Ectodermal cell (in vitro differentiated cells): ENCODE measurements around the gene C12orf75.
"Not testable (repeated sequence)": the region's sequence is repeated elsewhere in the genome, so short reads cannot be mapped to it uniquely, and the experiment has no call there.

Experiments
- H3K27ac ChIP-seq: 2 replicates; pipeline ENCODE4 v1.7.0; 2013; ENCODE audit warnings: mild to moderate bottlenecking, low read depth, low read length; ENCODE audit not compliant: insufficient read depth, poor library complexity, severe bottlenecking
- H3K27me3 ChIP-seq: 2 replicates; pipeline ENCODE4 v1.7.0; 2013; ENCODE audit warnings: mild to moderate bottlenecking, low read length; ENCODE audit not compliant: insufficient read depth, control insufficient read depth, poor library complexity, severe bottlenecking
- H3K36me3 ChIP-seq: one replicate; pipeline ENCODE4 v1.7.0; 2013; ENCODE audit warnings: low read length; ENCODE audit not compliant: control insufficient read depth, insufficient read depth
- H3K4me1 ChIP-seq: one replicate; pipeline ENCODE4 v1.7.0; 2013; ENCODE audit warnings: low read length; ENCODE audit not compliant: control insufficient read depth, insufficient read depth
- H3K4me3 ChIP-seq: 2 replicates; pipeline ENCODE4 v1.7.0; 2013; ENCODE audit warnings: low read depth, low read length, control low read depth; ENCODE audit not compliant: insufficient read depth
- H3K9me3 ChIP-seq: 2 replicates; pipeline ENCODE4 v1.7.0; 2013; ENCODE audit warnings: mild to moderate bottlenecking, low read length, moderate library complexity; ENCODE audit not compliant: control insufficient read depth
- WGBS, 2 experiments: methylation state at CpG; one replicate each; pipeline ENCODE4 v1.1.7; 2013; ENCODE audit warnings: missing lambda C conversion rate in 2 of 2; 5-methylcytosine and 5-hydroxymethylcytosine counted together

Gene C12orf75

DNA sequence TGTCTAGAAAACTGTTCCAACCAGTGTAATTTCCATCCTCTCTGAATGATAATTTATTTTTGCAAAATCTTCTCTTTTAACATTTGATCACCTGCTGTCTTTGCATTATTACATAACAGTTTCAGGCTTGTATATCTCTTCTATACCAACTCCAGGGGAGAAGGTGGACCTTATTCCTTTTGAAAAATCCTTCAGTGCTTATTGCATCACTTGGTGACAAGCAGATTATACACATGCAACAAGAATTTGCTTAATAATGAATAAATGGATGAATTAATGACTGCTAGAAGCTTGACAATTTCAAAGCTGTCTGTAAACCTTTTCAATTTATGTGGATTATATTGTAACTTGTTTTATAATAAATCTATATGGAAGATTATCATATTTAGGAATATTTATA, 37.3 kb upstream of the C12orf75 start:
- Histone ChIP-seq H3K36me3 (no peaks in the 10 kb centered on the region), H3K27me3 (no peaks in the 10 kb centered on the region), H3K4me3 (no peak overlapping the region), H3K9me3 (no peaks in the 10 kb centered on the region), H3K4me1 (no peaks in the 10 kb centered on the region), H3K27ac (no peak overlapping the region)

DNA sequence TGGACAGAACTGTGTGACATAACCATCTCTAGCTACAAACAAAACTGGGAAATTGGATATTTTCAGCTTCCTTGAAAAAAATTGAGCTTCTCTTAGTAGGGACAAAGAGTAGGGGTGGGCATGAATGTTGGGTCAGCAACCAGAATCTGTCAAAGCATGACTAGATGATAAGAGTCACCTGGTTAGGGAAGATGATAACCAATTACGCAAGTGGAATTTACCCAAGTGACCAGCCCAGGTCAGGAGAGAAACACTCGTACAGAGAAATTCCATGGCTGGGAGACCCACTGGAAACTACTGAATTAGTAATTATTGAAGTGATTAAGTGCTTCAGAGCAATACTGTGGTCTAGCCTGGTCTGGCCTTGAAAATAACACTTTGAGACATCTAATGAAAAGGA, 36.3 kb upstream of the C12orf75 start:
- H3K4me3 ChIP-seq = no peak overlapping the region
- no peak overlapping the region for H3K27ac ChIP-seq
- 93 to 96% methylated on average over 2 of the region's 2 CpGs for WGBS, 2 experiments
- no peaks in the 10 kb centered on the region for H3K4me1 ChIP-seq
- H3K27me3 ChIP-seq = no peaks in the 10 kb centered on the region
- no peaks in the 10 kb centered on the region for H3K36me3 ChIP-seq
- H3K9me3 ChIP-seq = no peaks in the 10 kb centered on the region

DNA sequence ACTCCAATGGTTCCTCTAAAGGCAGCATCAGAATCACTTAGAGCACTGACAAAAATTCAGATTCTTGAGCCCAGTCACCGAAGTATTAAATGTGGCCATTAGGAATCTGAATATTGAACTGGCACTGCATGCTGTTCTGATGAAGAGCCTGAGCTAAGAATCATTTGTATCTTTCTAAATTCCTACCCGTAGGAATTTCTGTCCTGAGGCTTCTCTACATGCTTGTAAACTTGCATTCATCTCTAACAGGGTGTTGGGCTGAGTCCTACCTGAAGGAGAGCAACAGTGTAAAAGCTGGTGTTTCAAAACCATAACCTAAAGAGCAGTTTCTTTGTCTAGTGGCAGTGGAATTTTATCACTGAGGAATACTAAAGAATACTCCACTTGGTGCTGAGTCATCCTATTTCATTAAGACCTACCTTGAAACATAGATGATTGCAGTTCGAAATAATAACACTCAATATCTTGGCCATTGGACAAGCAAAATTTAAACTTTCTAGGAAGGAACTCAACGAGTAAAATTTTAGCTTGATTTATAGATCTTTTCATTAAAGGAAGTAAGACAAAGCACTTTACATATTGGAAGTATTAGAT, 35.5 kb upstream of the C12orf75 start:
- 88 to 97% methylated on average over 4 of the region's 4 CpGs for WGBS, 2 experiments
- no peaks in the 10 kb centered on the region for H3K9me3 ChIP-seq
- H3K27ac ChIP-seq = no peak overlapping the region
- no peak overlapping the region for H3K4me3 ChIP-seq
- H3K36me3 ChIP-seq = no peaks in the 10 kb centered on the region
- H3K4me1 ChIP-seq = no peaks in the 10 kb centered on the region
- H3K27me3 ChIP-seq = no peaks in the 10 kb centered on the region

DNA sequence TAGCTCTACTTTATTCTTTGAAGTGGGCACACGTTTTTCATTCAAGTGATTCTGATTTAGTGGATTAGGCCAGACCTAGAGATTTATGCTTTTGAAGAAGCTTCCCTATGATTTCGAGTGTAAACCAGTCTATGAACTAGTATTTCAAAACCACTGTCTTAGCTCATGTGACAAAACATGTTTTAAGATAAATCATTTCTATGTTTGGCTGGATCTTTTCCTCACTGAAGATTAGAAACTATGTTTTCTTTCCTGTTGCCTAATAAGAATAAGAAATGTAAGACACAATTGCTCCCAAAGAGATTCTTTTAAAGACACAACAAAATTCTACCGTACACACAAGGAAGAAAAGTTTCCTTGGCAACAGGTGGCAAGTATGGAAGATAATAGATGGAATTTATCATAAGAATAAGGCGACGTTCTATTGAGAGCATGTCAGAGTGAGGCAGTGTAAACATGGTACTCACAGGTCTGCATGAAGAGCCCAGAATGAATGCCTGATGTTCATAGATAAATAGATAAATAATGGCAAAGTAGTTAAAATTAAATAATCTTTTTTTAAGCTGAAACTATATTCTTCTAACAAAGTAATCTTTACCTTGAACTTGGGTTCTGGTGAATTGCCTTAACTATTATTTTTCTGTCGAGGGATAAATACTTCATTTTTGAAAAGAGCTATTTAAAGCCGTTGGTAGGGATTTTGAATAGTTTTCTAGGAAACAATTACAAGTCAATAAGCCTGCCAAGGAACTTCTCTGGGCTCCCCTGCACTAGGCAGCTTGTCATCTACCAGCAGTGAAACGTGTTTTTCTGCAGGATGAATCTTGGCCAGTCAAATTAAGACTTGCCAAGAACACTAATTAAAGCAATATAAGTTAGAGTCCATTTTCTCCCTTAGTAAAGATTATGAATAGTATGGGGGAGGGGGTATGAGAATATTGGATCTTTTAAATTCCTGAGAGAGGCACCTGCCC, 34.1 kb upstream of the C12orf75 start:
- no peaks in the 10 kb centered on the region for H3K36me3 ChIP-seq
- no peaks in the 10 kb centered on the region for H3K27me3 ChIP-seq
- WGBS, 2 experiments = 80 to 83% methylated on average over 8 of the region's 8 CpGs
- H3K4me1 ChIP-seq = no peaks in the 10 kb centered on the region
- no peak overlapping the region for H3K4me3 ChIP-seq
- H3K9me3 ChIP-seq = no peaks in the 10 kb centered on the region
- no peak overlapping the region for H3K27ac ChIP-seq

DNA sequence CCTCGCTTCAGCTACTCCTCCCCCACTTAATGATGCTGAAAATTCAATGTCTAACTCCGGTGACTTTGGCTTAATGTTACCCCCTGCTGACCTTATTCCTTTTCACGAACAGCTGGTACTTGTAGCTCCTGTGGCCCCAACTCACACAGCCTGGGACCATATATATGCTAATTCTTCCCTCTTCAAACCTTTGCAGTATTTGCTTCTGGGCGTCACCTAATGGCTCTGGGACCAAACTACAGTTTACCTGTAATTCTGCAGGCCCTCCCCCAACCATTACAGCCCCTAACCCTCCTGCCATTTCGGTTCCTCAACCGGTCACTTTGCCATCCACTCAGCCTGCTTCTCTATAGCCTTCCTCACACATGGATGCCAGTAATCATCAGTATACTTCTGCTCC, 29.6 kb upstream of the C12orf75 start:
- no peaks in the 10 kb centered on the region for H3K9me3 ChIP-seq
- no peak overlapping the region for H3K27ac ChIP-seq
- no peaks in the 10 kb centered on the region for H3K4me1 ChIP-seq
- no peaks in the 10 kb centered on the region for H3K36me3 ChIP-seq
- WGBS, 2 experiments = 79 to 84% methylated on average over 6 of the region's 6 CpGs
- H3K4me3 ChIP-seq = no peak overlapping the region
- H3K27me3 ChIP-seq = no peaks in the 10 kb centered on the region

DNA sequence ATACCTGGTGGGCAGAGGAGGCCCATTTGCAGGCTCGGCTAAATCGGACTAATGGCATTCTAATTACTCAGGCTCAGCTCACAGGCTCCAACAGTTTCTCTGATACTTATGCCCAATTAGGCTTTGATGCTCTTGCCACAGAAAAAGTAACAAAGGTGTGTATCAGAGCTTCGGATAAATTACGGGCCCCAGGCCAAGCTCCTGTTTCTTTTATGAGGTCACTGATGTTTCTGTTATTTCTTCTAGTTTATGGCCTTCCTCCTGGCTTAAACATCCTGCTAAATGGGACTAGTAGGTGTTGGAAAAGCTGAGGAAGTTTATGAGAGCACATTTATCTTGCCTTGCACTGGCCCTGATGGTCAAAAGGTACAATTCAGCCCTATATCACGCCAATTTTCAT, 28.8 kb upstream of the C12orf75 start:
- Histone ChIP-seq H3K27me3 (no peaks in the 10 kb centered on the region), H3K4me3 (no peak overlapping the region), H3K4me1 (no peaks in the 10 kb centered on the region), H3K27ac (no peak overlapping the region), H3K9me3 (no peaks in the 10 kb centered on the region), H3K36me3 (no peaks in the 10 kb centered on the region)
- WGBS, 2 experiments = 87 to 91% methylated on average over 5 of the region's 5 CpGs

DNA sequence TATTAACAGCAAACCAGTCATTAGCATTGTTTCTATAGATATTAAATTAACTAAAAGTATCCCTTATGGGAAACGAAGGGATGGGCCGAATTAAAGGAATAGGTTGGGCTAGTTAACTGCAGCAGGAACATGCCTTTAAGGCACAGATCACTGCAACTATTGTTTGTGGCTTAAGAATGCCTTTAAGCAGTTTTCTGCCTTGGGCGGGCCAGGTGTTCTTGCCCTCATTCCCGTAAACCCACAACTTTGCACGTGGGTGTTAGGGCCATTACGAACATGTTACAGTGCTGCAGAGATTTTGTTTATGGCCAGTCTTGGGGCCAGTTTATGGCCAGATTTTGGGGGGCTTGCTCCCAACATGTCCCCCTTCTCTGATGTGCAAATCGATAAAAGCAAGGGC, 27.5 kb upstream of the C12orf75 start:
- not testable (repeated sequence) for H3K9me3 ChIP-seq, H3K4me3 ChIP-seq, H3K4me1 ChIP-seq, H3K27ac ChIP-seq, H3K36me3 ChIP-seq, H3K27me3 ChIP-seq
- 93 to 97% methylated on average over 7 of the region's 7 CpGs for WGBS, 2 experiments

DNA sequence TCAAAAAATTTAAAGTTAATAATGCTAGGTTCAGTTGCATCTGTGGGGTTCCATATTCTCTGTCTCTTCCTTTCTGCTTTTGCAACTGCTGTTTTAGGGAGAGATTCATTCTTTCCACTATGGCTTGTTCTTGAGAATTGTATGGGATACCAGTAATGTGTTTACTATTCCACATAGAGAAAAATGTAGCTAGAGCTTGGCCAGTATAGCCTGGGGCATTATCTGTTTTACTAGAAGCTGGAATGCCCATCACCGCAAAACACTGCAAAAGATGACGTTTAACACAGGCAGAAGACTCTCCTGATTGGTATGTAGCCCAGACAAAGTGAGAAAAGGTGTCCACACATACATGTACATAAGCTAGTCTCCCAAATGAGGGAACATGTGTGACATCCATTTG, 25.9 kb upstream of the C12orf75 start:
- 83 to 94% methylated on average over 2 of the region's 2 CpGs for WGBS, 2 experiments
- not testable (repeated sequence) for H3K27ac ChIP-seq, H3K9me3 ChIP-seq, H3K4me1 ChIP-seq, H3K4me3 ChIP-seq, H3K36me3 ChIP-seq, H3K27me3 ChIP-seq

DNA sequence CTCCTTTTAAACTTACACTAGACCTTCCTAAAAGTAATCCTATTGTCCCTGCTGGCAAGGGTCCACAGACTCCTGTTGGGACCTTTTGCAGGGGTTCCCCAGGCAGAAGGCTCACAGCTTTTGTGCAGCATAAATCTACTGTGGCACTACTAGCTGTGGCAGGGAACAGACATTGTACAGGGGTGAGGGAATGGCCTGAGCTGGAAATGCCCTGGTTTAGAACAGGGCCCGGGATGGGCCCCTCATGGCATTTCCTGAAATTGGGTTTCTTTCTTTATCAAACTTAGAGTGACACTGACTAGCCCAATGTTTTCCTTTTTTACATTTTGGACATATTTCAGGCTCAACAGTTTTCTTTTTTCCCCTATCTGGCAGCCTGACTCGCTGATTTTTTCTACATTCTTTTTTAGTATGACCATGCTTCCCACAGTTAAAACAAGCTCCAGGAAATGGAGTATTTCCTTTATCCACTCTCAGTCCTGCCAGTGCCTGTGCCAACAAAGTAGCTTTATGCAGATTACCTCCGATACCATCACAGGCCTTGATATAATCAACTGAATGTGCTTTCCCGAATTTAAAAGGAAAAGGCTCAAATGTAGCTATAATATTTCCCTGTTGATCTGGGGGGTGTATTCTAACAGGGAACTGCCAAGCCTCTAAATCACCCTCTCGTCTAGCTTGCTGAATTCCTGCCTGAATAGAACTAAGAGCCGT, 22.7 kb upstream of the C12orf75 start:
- not testable (repeated sequence) for H3K27ac ChIP-seq, H3K9me3 ChIP-seq, H3K27me3 ChIP-seq, H3K4me1 ChIP-seq, H3K36me3 ChIP-seq, H3K4me3 ChIP-seq
- 83 to 90% methylated on average over 3 to 5 of the region's 6 CpGs for WGBS, 2 experiments

DNA sequence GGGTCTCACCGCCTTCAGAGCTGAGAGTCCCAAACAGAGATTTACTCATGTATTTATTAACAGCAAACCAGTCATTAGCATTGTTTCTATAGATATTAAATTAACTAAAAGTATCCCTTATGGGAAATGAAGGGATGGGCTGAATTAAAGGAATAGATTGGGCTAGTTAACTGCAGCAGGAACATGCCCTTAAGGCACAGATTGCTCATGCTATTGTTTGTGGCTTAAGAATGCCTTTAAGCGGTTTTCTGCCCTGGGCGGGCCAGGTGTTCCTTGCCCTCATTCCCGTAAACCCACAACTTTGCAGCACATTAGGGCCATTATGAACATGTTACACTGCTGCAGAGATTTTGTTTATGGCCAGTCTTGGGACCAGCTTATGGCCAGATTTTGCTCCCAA, 21.7 kb upstream of the C12orf75 start:
- H3K36me3 ChIP-seq, H3K4me1 ChIP-seq, H3K27me3 ChIP-seq, H3K9me3 ChIP-seq, H3K27ac ChIP-seq, H3K4me3 ChIP-seq: not testable (repeated sequence)
- WGBS, 2 experiments = 86 to 98% methylated on average over 3 of the region's 4 CpGs
